IPS-18a (cell line): ENCODE measurements around the gene PPP2R2B.
"Not testable (repeated sequence)": the region's sequence is repeated elsewhere in the genome, so short reads cannot be mapped to it uniquely, and the experiment has no call there.

Experiments used
- H3K27ac ChIP-seq: one replicate; pipeline ENCODE4 v1.5.1; 2013; ENCODE audit warnings: low read length
- H3K27me3 ChIP-seq: one replicate; pipeline ENCODE4 v1.6.1; 2013; ENCODE audit warnings: mild to moderate bottlenecking, low read length; ENCODE audit not compliant: control insufficient read depth, insufficient read depth
- H3K36me3 ChIP-seq: one replicate; pipeline ENCODE4 v1.6.1; 2013; ENCODE audit warnings: low read depth, low read length; ENCODE audit not compliant: control insufficient read depth
- H3K4me1 ChIP-seq: one replicate; pipeline ENCODE4 v1.6.1; 2013; ENCODE audit warnings: low read depth, low read length; ENCODE audit not compliant: control insufficient read depth
- H3K4me3 ChIP-seq: one replicate; pipeline ENCODE4 v1.5.1; 2013; ENCODE audit warnings: low read length
- H3K9ac ChIP-seq: one replicate; pipeline ENCODE4 v1.6.1; 2013; ENCODE audit warnings: mild to moderate bottlenecking, low read length, moderate library complexity
- H3K9me3 ChIP-seq: one replicate; pipeline ENCODE4 v1.6.1; 2013; ENCODE audit warnings: low read depth, low read length; ENCODE audit not compliant: control insufficient read depth

The PPP2R2B gene

GRCh38 chr5:146753641-146754040, 124.9 kb downstream of the PPP2R2B start:
- Histone ChIP-seq H3K27me3 (no peaks in the 10 kb centered on the region), H3K4me3 (no peak overlapping the region)

GRCh38 chr5:146751781-146752401, 126.7 kb downstream of the PPP2R2B start:
- H3K4me3 ChIP-seq, result no peak overlapping the region
- H3K36me3 ChIP-seq, result no peaks in the 10 kb centered on the region
- H3K4me1 ChIP-seq, result peaks cover 17% of the 10 kb centered on the region
- H3K27ac ChIP-seq, result no peak overlapping the region
- H3K9ac ChIP-seq, result no peak overlapping the region
- H3K27me3 ChIP-seq, result no peaks in the 10 kb centered on the region
- no peaks in the 10 kb centered on the region for H3K9me3 ChIP-seq

More at GRCh38 chr5:146753641-146754040, 124.9 kb downstream of the PPP2R2B start:
- H3K9me3 ChIP-seq, result no peaks in the 10 kb centered on the region
- H3K4me1 ChIP-seq, result peaks cover 17% of the 10 kb centered on the region
- no peak overlapping the region for H3K9ac ChIP-seq
- no peak overlapping the region for H3K27ac ChIP-seq
- no peaks in the 10 kb centered on the region for H3K36me3 ChIP-seq

GRCh38 chr5:146751054-146751453, 127.5 kb downstream of the PPP2R2B start:
- Histone ChIP-seq H3K27me3 (no peaks in the 10 kb centered on the region), H3K27ac (no peak overlapping the region), H3K4me3 (no peak overlapping the region), H3K9ac (no peak overlapping the region), H3K4me1 (peaks cover 14% of the 10 kb centered on the region), H3K9me3 (no peaks in the 10 kb centered on the region), H3K36me3 (no peaks in the 10 kb centered on the region)

GRCh38 chr5:146748533-146748932, 130.0 kb downstream of the PPP2R2B start:
- Histone ChIP-seq H3K4me3 (no peak overlapping the region), H3K27ac (no peak overlapping the region), H3K27me3 (no peaks in the 10 kb centered on the region), H3K9ac (no peak overlapping the region), H3K9me3 (no peaks in the 10 kb centered on the region), H3K4me1 (peaks cover 12% of the 10 kb centered on the region), H3K36me3 (no peaks in the 10 kb centered on the region)

- peaks cover 10% of the 10 kb centered on the region for H3K4me1 ChIP-seq
- H3K9ac ChIP-seq, result no peak overlapping the region
- no peaks in the 10 kb centered on the region for H3K9me3 ChIP-seq
- H3K36me3 ChIP-seq, result no peaks in the 10 kb centered on the region
- no peak overlapping the region for H3K27ac ChIP-seq
- H3K4me3 ChIP-seq, result no peak overlapping the region
- H3K27me3 ChIP-seq, result no peaks in the 10 kb centered on the region
These were observed 132.5 kb downstream of the PPP2R2B start for GRCh38 chr5:146745931-146746577.

- no peak overlapping the region for H3K4me3 ChIP-seq
- H3K9ac ChIP-seq, result no peak overlapping the region
- no peak overlapping the region for H3K27ac ChIP-seq
- no peaks in the 10 kb centered on the region for H3K36me3 ChIP-seq
- H3K27me3 ChIP-seq, result no peaks in the 10 kb centered on the region
- H3K4me1 ChIP-seq, result peaks cover 10% of the 10 kb centered on the region
- no peaks in the 10 kb centered on the region for H3K9me3 ChIP-seq
These were observed 134.3 kb downstream of the PPP2R2B start for GRCh38 chr5:146744068-146744745.

- H3K27me3 ChIP-seq, result no peaks in the 10 kb centered on the region
- no peak overlapping the region for H3K4me3 ChIP-seq
- peaks cover 7% of the 10 kb centered on the region for H3K9me3 ChIP-seq
- no peak overlapping the region for H3K27ac ChIP-seq
- peaks cover 19% of the 10 kb centered on the region for H3K4me1 ChIP-seq
- no peak overlapping the region for H3K9ac ChIP-seq
- H3K36me3 ChIP-seq, result no peaks in the 10 kb centered on the region
These were observed 143.5 kb downstream of the PPP2R2B start for GRCh38 chr5:146734936-146735577.

- peaks cover 21% of the 10 kb centered on the region for H3K9me3 ChIP-seq
- no peak overlapping the region for H3K4me3 ChIP-seq
- no peaks in the 10 kb centered on the region for H3K27me3 ChIP-seq
- no peak overlapping the region for H3K9ac ChIP-seq
- H3K4me1 ChIP-seq, result peaks cover 19% of the 10 kb centered on the region
- no peaks in the 10 kb centered on the region for H3K36me3 ChIP-seq
- no peak overlapping the region for H3K27ac ChIP-seq
These were observed 145.6 kb downstream of the PPP2R2B start for GRCh38 chr5:146732962-146733361.

- Histone ChIP-seq H3K4me3 (peak overlapping the region; percentile 19), H3K36me3 (no peaks in the 10 kb centered on the region), H3K27ac (peak overlapping the region; percentile 71), H3K9me3 (peaks cover 21% of the 10 kb centered on the region), H3K4me1 (peaks cover 19% of the 10 kb centered on the region), H3K27me3 (no peaks in the 10 kb centered on the region), H3K9ac (no peak overlapping the region)
These were observed 146.5 kb downstream of the PPP2R2B start for GRCh38 chr5:146731909-146732659.

- not testable (repeated sequence) for H3K27me3 ChIP-seq, H3K27ac ChIP-seq, H3K36me3 ChIP-seq, H3K9ac ChIP-seq, H3K4me3 ChIP-seq
- Histone ChIP-seq H3K9me3 (peaks cover 21% of the 10 kb centered on the region), H3K4me1 (peaks cover 25% of the 10 kb centered on the region)
These were observed 149.8 kb downstream of the PPP2R2B start for GRCh38 chr5:146728746-146729145.

- H3K27me3 ChIP-seq, result no peaks in the 10 kb centered on the region
- peaks cover 21% of the 10 kb centered on the region for H3K9me3 ChIP-seq
- H3K9ac ChIP-seq, result no peak overlapping the region
- no peak overlapping the region for H3K4me3 ChIP-seq
- no peaks in the 10 kb centered on the region for H3K36me3 ChIP-seq
- no peak overlapping the region for H3K27ac ChIP-seq
- peaks cover 12% of the 10 kb centered on the region for H3K4me1 ChIP-seq
These were observed 151.7 kb downstream of the PPP2R2B start for GRCh38 chr5:146726891-146727290.
